Suprapubic skin (tissue), 4 donors: Measurements from ENCODE around the gene SYT1.

Experiments used
- EP300 ChIP-seq: sonication (generic); formaldehyde crosslinking; IDR thresholded peaks from one replicate; pipeline ENCODE4 v1.6.1; 2017; ENCODE audit warnings: antibody characterized with exemption
- POLR2A ChIP-seq, 2 donors: fragments of 450-650 bp; IDR thresholded peaks; one replicate each; pipeline ENCODE4 v1.6.1; 2017; ENCODE audit warnings: antibody characterized with exemption in 2 of 2, mild to moderate bottlenecking in 2 of 2, moderate library complexity in 2 of 2
- POLR2AphosphoS5 ChIP-seq, 3 donors: sonication (generic); formaldehyde crosslinking; IDR thresholded peaks; one replicate each; pipeline ENCODE4 v1.6.1; 2017; ENCODE audit warnings: antibody characterized with exemption in 3 of 3
- TF ChIP-seq, protein P1 (sequence below), 2 donors: fragments of 200-600 bp in 1 of 2; fragments of 450-650 bp in 1 of 2; sonication (generic) in 1 of 2; IDR thresholded peaks; one replicate each; pipeline ENCODE4 v1.5.1; 2016 to 2019; ENCODE audit warnings: antibody characterized with exemption in 2 of 2, mild to moderate bottlenecking in 1 of 2, moderate library complexity in 1 of 2

DNA sequence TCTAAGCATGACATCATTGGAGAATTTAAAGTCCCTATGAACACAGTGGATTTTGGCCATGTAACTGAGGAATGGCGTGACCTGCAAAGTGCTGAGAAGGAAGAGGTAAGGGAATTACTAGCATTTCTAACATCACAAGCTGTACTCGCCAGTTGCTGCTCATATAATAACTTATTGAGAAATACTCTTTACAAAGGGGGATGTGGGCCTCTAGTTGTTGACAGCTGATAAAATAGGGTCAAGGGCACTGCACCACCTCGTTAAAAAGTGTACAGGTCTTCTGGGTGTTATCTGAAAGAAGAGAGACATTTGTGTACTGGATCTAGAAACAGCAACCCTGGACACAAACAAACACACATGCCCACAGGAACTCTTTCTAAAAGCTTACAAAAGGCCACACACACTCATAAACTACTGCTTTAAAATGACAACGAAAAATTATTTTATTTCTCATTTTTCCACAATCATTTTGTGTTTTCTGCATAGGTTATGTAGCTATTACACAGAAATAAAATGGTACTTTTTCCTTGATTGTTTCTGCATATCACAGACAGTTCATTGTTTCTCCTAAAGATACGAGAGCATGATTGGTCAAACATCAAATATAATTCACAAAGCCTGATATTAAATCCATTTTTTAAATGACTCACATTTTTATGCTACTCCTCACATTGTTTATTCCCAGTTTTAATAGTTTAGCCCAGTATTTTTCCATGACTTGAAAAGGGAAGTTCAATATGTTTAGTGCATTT lies 435.0 kb downstream of the SYT1 start:
- TF ChIP-seq, protein P1, sequence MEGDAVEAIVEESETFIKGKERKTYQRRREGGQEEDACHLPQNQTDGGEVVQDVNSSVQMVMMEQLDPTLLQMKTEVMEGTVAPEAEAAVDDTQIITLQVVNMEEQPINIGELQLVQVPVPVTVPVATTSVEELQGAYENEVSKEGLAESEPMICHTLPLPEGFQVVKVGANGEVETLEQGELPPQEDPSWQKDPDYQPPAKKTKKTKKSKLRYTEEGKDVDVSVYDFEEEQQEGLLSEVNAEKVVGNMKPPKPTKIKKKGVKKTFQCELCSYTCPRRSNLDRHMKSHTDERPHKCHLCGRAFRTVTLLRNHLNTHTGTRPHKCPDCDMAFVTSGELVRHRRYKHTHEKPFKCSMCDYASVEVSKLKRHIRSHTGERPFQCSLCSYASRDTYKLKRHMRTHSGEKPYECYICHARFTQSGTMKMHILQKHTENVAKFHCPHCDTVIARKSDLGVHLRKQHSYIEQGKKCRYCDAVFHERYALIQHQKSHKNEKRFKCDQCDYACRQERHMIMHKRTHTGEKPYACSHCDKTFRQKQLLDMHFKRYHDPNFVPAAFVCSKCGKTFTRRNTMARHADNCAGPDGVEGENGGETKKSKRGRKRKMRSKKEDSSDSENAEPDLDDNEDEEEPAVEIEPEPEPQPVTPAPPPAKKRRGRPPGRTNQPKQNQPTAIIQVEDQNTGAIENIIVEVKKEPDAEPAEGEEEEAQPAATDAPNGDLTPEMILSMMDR (IDR thresholded peaks at IDR 0.05) = no peak
- TF ChIP-seq EP300 = no peak
- no peak for TF ChIP-seq POLR2A (IDR thresholded peaks at IDR 0.05)
- TF ChIP-seq POLR2AphosphoS5 (IDR thresholded peaks at IDR 0.05) = no peak
